NCI-H187 (cell line): ENCODE results near the gene AADAT.
A peak's percentile ranks its signal among the peaks of the same experiment; 100 is the strongest.

Experiments used
- DNase-seq, 2 experiments: peaks; one replicate each; lab custom pipeline; 2025; lab: John Stamatoyannopoulos, UW

AADAT gene

DNA sequence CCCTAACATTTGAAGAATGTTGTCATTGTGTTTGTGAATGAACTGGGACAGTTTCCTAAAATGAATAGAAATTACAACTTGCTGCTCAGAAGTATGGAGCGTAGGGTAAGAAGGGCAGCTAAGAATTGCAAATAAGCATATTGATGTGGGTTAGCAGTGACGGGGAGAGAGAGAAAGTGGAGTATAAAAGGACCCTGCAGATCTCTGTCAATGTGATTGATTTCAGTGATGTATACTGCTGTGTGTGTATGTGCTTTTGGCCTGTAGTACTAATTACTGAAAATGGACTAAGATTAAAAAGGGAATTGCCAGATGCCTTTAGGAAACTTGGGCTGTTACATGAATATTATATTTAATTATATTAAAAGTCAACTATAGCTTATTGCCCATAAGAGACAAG is 55.8 kb downstream of the AADAT start:
- DNase-seq = no peak

DNA sequence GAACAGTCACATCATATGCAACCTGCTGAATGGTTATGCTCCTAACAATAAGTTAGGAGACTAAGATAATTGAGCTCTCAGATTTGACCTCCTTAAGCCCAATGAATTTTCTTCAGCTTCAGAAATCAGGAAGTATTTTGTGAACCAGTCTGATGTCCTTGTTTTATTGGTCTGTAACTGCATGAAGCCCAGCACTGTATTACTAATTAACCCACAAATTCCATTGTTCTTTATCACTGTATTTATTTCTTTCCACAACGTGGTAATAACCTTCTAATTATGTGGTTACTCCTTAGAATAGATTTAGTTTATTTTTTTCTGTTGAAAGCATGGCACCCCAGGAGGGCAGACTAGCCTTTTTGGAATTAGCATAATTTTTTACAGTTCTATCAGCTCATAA is 59.6 kb downstream of the AADAT start:
- no peak for DNase-seq

DNA sequence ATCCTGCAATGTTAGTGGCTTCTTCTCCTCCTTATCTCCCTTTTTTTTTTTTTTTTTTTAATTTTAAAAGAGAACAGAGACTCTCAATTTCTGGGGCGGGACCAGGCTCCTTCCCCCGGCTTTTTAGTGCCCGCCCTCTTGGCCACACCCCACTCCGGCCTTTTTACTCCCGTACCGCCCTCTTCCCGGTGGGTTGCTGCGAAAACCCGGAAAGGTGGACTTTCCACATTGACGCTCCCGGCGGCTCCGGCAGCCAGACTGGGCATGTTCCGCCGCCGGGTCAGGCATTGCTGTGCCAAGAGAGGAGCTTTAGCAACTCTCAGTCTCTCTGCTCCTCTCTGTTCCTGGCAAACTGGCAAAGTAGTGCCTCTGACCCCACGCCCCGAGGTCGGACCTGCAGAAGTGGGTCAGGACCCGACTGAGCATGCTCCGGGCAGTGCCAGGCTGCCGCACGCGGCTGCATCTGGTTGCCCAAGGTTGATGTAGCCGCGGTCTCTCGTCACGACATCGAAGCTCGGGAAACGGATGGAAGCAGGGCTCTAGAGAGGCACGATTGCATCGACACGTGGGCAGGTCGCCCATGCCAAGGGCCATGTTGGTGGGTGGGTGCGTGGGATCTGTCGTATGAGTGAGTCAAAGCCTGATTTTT is 62.5 kb downstream of the AADAT start:
- DNase-seq = peak; percentile 56

DNA sequence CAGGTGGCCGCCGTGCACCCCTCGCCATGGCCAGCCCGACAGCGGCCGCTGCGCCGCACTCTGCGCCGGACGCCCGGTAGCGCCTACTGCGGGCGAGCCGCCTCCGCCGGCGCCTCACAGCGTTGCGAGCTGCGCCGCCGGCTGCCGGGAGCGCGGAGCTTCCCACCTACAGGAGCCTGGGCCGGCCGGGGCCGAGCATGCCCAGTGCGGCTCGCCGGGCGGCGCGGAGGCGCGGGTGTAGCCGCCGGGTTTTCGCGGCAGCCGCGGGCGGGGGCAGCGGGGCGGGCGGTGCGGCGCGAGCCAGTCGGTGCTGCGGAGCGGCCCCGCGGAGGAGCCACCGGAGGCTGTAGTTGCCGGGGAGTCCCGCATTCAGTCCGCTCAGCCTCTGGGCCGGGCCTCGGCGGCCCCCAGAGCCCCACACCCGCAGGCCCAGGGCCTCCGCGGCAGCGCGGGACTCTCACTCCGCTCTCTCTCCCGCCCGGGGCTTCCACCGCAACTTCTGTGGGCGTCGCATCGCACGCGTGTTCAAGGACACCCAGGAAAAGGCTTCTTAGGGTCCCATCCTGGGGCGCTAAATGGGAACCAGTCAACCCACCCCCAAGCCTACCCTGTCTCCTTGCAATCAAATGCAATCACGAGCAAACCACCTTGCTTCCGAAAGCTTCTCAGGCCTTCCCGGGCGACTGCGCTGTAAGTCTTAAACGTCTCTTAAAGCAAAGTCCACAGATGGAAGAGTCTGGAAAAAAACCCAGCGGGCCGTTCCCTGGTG is 63.3 kb downstream of the AADAT start, which contains the start of gene MFAP3L:
Gene MFAP3L, minus strand, starts transcription at position 143 of the 769 bp plus-strand sequence. CDS start 20,518 bp downstream, outside the sequence.
- peak; percentile 4 to 71 for DNase-seq

DNA sequence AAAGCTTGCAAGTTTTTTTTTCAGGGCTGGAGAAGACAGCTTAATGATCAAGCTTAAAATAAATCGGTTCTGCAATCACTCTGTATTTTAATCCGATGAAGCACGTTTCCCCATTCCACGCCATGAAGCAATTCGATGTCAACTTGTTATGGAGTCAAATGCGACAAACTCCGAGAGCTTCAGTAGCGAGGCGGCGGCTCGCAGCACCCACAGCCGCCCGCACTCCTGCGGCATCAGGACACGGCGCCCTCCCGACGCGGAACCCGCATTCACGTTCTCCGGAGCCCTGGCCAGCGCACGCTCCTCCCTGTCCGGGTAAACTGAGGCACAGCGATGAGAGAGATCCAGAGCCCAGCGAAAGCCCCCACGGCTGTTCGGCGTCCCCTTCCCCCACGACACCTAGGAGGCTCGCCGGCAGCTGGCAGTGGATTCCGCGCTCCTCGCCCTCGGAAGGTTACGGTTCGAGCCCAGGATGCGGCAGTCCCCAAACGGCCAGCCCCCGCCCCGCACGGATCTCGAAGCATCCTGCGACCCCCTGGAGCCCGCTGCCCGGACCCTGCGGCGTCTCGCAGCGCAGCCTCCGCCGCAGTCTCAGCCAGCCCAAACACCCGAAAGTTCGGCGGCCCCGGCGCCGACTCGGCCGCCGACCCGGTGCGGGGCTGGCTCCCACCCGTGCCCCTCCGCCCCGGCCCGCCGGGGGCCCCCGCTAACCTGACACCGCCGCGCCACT is 64.1 kb downstream of the AADAT start:
- DNase-seq = no peak

DNA sequence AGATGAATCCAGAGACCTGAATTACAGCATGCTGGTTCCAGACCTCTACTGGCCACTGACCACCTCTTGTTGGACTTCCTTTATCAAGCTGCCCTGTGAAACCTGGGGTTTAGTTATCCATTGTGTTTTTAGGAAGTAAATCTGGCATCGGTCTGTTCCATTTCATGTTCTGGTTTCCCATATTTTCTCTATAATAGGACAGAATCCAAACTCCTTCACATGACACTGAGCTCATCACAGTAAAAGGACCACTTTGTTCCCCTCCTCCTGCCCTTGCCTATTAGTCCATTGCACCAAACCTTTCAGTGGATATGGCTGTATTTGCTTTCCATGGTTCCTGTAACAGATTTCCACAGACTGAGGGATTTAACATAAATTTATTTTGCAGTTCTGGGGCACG is 67.5 kb downstream of the AADAT start:
- no peak for DNase-seq

DNA sequence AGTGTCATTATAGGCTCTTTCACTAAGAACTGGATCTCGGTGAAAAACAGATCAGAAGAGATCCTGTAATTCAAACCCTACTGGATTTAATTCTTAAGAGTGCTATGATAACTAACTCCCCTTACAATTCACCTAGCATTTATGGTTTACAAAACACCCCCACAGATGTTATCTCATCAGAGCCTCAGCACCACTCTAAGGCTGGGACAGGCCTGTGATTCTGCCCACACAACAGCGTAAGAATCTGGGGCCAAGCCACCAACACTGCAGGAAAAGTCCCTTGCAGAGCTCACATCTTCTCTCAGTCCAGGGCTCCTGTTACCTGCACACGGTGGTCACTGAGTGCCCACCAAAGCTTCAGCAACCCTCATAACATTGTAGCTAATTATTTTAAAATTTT is 72.5 kb downstream of the AADAT start:
- no peak for DNase-seq

DNA sequence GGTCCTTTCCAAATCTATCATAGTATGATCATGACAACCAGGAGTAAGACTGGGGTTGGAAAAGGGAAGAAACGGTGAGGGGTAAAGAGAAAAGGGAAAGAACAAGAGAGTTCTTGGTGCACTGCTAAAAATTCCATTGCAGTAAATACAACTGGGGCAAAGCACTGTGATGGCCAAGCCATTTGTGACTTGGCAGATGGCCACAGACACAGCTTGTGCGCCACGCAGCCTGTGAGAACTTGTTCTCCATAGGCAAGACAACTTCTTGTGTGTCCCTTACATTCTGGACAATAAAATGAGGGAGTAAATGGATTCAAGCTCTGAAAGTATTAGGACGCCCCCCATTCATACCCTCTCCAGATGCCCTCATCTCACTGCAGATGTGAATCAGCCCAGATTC is 74.5 kb downstream of the AADAT start:
- DNase-seq = no peak

DNA sequence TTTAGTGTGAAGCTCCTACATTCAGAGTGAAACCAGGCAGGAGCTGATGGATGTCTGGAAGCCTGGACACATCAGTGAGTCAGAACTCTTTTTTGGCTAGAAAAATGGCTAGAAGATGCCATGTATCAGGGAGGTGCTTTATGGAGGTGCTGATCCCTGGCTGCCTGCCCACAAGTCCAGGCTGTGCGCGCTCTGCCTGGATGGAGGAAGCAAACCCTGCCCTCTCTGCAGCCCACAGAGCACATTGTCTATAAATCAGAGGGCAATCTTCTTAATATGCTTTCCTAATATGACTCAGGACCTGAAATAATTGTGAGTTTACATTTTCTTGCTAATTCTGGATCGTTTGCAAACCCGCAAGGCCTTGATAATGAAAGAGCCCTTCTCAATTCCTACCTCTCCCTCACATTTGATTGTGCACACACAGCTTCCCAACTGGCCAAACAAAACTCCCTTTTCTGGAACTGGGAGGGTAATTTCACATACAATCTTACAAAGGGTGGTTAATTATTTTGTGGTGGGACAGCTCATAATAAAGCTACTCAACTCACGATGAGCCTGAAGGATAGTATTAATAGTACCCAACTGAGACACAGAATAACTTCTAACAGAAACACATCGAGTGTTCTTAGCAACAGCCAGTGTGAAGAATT is 75.3 kb downstream of the AADAT start:
- DNase-seq = no peak

DNA sequence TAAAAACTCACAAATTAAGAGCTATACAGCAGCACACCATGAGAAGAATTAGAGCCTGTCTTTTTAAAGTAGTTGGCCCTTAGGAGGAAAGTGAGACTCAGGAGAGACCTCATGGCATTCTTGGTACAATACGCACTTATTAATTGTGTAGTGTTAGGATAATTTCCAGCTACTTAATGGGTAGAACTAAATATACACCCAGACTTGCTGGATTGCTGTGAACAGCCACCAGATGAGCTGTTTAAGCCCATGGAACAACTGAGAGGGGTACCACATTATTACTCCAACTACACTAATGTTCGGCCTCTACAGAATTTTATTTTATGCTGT is 77.2 kb downstream of the AADAT start:
- no peak for DNase-seq

DNA sequence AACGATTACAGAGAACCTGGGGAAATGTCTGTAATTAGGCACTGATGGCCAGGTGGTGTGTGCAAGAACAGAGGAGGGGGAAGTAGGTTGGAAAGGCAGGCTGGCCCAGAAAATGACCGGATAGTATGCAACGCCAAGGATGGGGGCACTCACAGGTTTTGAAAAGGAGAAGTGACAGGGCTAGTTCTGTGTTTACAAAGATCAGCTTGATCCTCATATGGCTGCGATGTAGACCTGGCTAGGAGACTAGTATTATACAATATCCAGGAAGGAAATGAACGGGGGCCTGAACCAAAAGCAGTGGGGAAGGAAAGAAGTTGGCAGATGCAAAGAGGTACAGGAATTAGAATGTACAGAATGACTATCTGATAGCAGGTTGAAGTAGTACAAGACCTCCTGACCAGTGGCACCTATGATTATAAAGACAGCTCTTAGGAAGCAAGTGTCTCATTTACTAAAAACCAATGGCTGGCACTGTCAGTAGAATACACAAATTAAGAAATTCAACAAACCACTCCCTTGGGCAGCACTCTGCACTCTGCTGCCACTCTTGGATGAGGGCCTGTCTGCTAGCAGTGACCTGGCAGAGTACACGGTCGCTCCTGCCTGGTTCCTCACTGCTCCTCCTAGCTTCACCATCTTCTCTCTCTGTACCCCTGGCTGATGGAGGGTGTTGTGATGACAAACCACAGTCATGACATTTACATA is 77.7 kb downstream of the AADAT start:
- DNase-seq = no peak
